Chondrocyte (in vitro differentiated cells): ENCODE measurements around the gene ELOVL5. TPM values are rescaled to one million over a fixed set of nuclear protein-coding genes. Genes with fewer than 3 reads are reported as not detected.
A peak's percentile ranks its signal among the peaks of the same experiment; 100 is the strongest.

Source experiments
- DNase-seq: peaks from one replicate; pipeline ENCODE4 v3.0.0; 2021; ENCODE audit warnings: mixed read lengths, low spot score
- H3K27ac Mint-ChIP-seq: one replicate; pipeline ENCODE4 v1.8.0; 2021; ENCODE audit warnings: mild to moderate bottlenecking, moderate library complexity, mixed read lengths; ENCODE audit not compliant: unreplicated experiment
- H3K27me3 Mint-ChIP-seq: 2 replicates; pipeline ENCODE4 v1.8.0; 2021; ENCODE audit warnings: low read depth, mixed read lengths
- H3K36me3 Mint-ChIP-seq: 2 replicates; pipeline ENCODE4 v1.8.0; 2021; ENCODE audit warnings: low read depth, mixed read lengths
- H3K4me1 Mint-ChIP-seq: 2 replicates; pipeline ENCODE4 v1.8.0; 2021; ENCODE audit warnings: low read depth, mild to moderate bottlenecking, mixed read lengths
- H3K4me3 Mint-ChIP-seq: one replicate; pipeline ENCODE4 v1.8.0; 2021; ENCODE audit warnings: mild to moderate bottlenecking, moderate library complexity, mixed read lengths; ENCODE audit not compliant: unreplicated experiment
- H3K9me3 Mint-ChIP-seq: 2 replicates; pipeline ENCODE4 v1.8.0; 2021; ENCODE audit warnings: low read depth, mixed read lengths
- CTCF ChIP-seq: fragments of 200-600 bp; sonication (generic); IDR thresholded peaks from 2 replicates; pipeline ENCODE4 v1.5.0; 2021; ENCODE audit warnings: antibody characterized with exemption, mild to moderate bottlenecking, moderate library complexity
- total RNA-seq: library from RNA; stranded (reverse); gene quantifications from 3 replicates; pipeline ENCODE4 v1.2.1, GENCODE V29; 2021

ELOVL5 gene
- total RNA-seq, 1 donor from 2014 or later, result 102 TPM

DNA sequence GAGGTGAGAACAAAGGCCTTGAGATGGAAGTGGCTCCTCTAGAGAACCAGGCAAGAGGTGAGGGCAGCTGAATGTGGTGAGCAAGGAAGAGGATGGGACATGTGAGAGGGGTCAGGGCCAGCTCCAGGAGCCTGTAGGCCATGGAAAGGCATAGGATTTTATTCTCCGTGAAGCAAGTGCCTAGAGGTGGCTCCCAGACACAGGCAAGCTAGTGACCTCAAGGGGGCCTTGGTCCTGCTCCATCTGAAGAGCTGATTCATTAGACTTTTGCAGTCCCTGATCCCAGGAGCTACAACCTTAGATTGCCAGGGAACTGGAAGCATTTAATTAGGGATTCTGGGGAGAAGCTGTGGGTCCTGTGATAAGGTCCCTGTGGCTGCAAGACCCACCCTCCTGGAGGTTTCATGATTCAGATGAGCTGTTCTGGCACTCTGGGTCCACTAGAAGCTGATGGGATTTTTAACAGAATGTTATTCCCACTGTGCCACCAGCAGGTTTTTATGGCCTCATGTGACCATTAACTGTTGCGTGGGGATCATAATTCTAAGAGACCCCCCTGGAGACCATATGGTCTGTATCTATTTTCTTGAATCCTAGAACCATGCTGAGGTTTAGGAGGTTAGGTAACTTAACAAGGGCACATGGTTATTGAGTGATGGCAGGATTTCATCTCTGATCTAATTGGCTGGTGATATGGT lies 90.5 kb downstream of the ELOVL5 start:
- DNase-seq, result no peak
- no peak for TF ChIP-seq CTCF
- peaks cover 6% of the 10 kb centered on the region for H3K4me1 Mint-ChIP-seq
- no peaks in the 10 kb centered on the region for H3K9me3 Mint-ChIP-seq
- peaks cover 21% of the 10 kb centered on the region for H3K36me3 Mint-ChIP-seq
- no peaks in the 10 kb centered on the region for H3K27me3 Mint-ChIP-seq
- no peak overlapping the region for H3K4me3 Mint-ChIP-seq
- H3K27ac Mint-ChIP-seq, result no peak overlapping the region

- TF ChIP-seq CTCF, result no peak
- Mint-ChIP-seq H3K27ac (no peak overlapping the region), H3K4me1 (peaks cover 7% of the 10 kb centered on the region), H3K27me3 (no peaks in the 10 kb centered on the region), H3K4me3 (no peak overlapping the region), H3K36me3 (peaks cover 21% of the 10 kb centered on the region), H3K9me3 (no peaks in the 10 kb centered on the region)
- DNase-seq, result no peak
These were observed 91.2 kb downstream of the ELOVL5 start for GRCh38 chr6:53257533-53257932.

DNA sequence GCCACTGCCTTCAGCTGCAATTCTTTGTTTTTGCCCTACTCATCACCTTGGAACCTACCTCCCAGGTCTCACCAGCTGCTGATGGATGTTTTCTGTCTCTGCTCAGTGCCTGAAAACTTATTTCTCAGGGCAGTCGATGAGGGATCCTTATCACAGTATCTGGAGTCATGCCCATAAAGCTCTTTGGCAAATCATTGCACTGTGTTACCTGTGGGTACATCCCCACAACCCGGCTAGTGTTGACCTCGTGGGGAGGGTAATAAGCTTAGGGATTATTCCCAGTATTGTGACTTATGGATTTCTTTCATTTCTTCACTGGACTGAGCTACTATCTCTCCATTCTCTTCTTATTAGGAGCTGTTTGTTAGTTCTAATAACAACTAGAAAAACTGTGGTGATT lies 91.7 kb downstream of the ELOVL5 start:
- no peak overlapping the region for H3K27ac Mint-ChIP-seq

DNA sequence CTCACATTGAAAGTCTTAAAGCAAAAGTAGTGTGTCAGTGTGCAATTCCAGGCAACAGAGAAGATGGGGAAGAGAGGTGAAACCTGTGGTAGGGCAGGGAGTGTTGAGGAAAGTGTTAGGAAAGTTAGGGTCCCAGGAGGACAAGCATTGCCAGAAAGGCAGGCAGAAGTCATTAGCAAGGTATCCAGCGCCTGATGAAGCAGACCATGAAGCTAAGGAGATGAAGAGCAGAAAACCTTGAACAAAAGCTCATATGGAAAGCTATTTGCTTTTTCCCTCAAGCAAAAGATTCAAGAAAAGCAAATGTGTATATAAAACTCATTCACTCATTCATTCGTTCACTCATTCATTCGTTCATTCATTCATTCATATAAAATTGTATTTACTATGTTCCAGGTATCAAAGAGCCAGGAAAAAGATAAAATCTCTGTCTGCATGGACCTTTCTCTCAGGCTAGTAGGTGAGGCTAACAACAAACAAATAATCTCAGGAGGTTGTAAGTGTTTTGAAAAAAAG lies 96.5 kb downstream of the ELOVL5 start:
- H3K9me3 Mint-ChIP-seq, result no peaks in the 10 kb centered on the region
- no peak for DNase-seq
- H3K4me3 Mint-ChIP-seq, result no peak overlapping the region
- H3K36me3 Mint-ChIP-seq, result peaks cover 3% of the 10 kb centered on the region
- no peak for TF ChIP-seq CTCF
- H3K4me1 Mint-ChIP-seq, result peaks cover 34% of the 10 kb centered on the region
- no peaks in the 10 kb centered on the region for H3K27me3 Mint-ChIP-seq
- H3K27ac Mint-ChIP-seq, result peak overlapping the region; percentile 25

More for the DNA sequence above, 91.7 kb downstream of the ELOVL5 start:
- TF ChIP-seq CTCF, result no peak
- Mint-ChIP-seq H3K4me1 (peaks cover 11% of the 10 kb centered on the region), H3K9me3 (no peaks in the 10 kb centered on the region), H3K36me3 (peaks cover 21% of the 10 kb centered on the region), H3K4me3 (no peak overlapping the region), H3K27me3 (no peaks in the 10 kb centered on the region)
- DNase-seq, result no peak

DNA sequence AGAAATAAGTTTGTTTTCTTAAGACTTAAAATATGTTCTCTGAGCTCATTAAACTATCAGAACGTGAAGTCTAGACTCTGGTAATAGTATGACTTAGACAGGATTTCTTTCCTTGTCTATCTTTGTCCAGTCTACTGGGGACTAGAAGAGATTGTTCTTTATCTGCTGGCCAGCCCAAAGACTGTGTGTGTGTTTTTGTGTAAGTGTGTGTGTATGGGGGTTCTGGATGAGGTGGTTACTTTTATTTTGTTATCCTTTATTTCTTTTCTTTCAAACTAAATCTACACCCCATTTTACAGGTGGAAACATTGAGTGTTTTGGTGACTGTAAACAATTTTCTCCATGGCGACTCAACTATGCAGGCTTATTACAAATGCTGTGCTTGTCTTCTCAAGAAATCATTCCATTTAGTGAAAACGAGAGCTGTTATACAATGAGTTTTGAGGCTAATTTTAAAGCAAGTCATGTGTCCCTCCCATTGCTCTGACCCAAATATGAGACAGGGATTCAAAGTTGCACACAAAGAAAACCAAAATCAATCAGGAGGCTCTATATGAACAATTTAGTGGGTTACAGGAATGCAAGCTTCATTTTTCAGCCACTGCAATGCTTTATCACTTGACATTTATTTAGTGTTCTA lies 97.6 kb downstream of the ELOVL5 start:
- H3K27me3 Mint-ChIP-seq, result no peaks in the 10 kb centered on the region
- H3K27ac Mint-ChIP-seq, result peak overlapping the region; percentile 89
- H3K36me3 Mint-ChIP-seq, result no peaks in the 10 kb centered on the region

More for the DNA sequence above, 97.6 kb downstream of the ELOVL5 start:
- TF ChIP-seq CTCF, result no peak
- Mint-ChIP-seq H3K4me1 (peaks cover 34% of the 10 kb centered on the region), H3K4me3 (no peak overlapping the region), H3K9me3 (no peaks in the 10 kb centered on the region)
- DNase-seq, result no peak
